DMS153 treated with DMSO at 0.1 percent for 48 hours (cell line): ENCODE data around the gene ELK4.
"Not testable (repeated sequence)": the region's sequence is repeated elsewhere in the genome, so short reads cannot be mapped to it uniquely, and the experiment has no call there.

Experiments used
- DNase-seq: peaks from one replicate; lab custom pipeline; 2025; ENCODE audit not compliant: unreplicated experiment; lab: John Stamatoyannopoulos, UW

ELK4 gene

GRCh38 chr1:205665201-205666045 is 33.6 kb upstream of the ELK4 start:
- no peak for DNase-seq

GRCh38 chr1:205664399-205665017 is 32.7 kb upstream of the ELK4 start:
- DNase-seq, result no peak

GRCh38 chr1:205663286-205663936 is 31.6 kb upstream of the ELK4 start:
- no peak for DNase-seq

GRCh38 chr1:205662791-205663190 is 31.0 kb upstream of the ELK4 start:
- no peak for DNase-seq

GRCh38 chr1:205662135-205662738 is 30.4 kb upstream of the ELK4 start:
- DNase-seq, result no peak

- no peak for DNase-seq
These were observed 29.8 kb upstream of the ELK4 start for GRCh38 chr1:205661429-205662134.

GRCh38 chr1:205660361-205660760 is 28.6 kb upstream of the ELK4 start:
- no peak for DNase-seq

- DNase-seq, result peak; percentile 56
These were observed 27.3 kb upstream of the ELK4 start for GRCh38 chr1:205658943-205659581.

GRCh38 chr1:205656236-205656635 is 24.4 kb upstream of the ELK4 start:
- DNase-seq, result no peak

- no peak for DNase-seq
These were observed 21.2 kb upstream of the ELK4 start for GRCh38 chr1:205652984-205653383.

GRCh38 chr1:205650241-205650640 is 18.4 kb upstream of the ELK4 start:
- no peak for DNase-seq

GRCh38 chr1:205645519-205645918 is 13.7 kb upstream of the ELK4 start:
- no peak for DNase-seq

- DNase-seq, result no peak
These were observed 11.0 kb upstream of the ELK4 start for GRCh38 chr1:205642679-205643307.

- no peak for DNase-seq
These were observed 7.8 kb upstream of the ELK4 start for GRCh38 chr1:205639567-205639966.

- no peak for DNase-seq
These were observed 6.2 kb upstream of the ELK4 start for GRCh38 chr1:205637854-205638468.

GRCh38 chr1:205636732-205637131 is 4.9 kb upstream of the ELK4 start:
- no peak for DNase-seq

GRCh38 chr1:205636138-205636530 is 4.3 kb upstream of the ELK4 start:
- not testable (repeated sequence) for DNase-seq

GRCh38 chr1:205633421-205633976 is 1.7 kb upstream of the ELK4 start:
- no peak for DNase-seq

GRCh38 chr1:205632669-205633169 is 908 bp upstream of the ELK4 start:
- DNase-seq, result no peak
